ENCODE measurements around the gene GAK. TPM values are rescaled to one million over a fixed set of nuclear protein-coding genes. Genes with fewer than 3 reads are reported as not detected.

GAK gene
- polyA plus RNA-seq, 1 of the 3 experiments (the other 2 are of a cell fraction): 35.9 TPM

DNA sequence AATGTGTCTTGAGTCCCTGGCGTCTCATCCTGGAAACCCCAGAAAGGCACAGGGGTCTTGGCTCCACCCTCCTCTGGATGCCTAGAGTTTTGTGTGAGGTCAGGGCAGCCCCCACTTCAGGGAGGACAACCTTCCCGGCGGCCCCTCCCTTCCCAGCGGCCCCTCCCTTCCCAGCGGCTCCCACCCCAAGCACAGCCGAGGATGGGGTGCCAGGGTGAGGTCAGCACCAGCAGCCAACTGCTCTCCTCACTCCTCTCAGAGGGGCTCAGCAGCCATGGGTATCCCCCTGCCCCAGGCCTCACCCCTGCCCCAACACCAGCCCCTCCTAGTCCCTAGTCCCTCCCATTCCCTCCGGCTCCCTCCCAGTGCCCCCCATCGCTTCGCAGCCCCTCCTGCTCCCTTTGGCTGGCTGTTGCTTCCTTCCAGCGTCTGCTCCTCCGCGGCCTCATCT is 23.8 kb upstream of the GAK start:
- H4K20me1 ChIP-seq (ENCODE audit: insufficient read depth): no peaks in the 10 kb centered on the region
- 87% methylated on average over 9 of the region's 12 CpGs for WGBS (ENCODE audit: low lambda C conversion rate)
- H3K9ac ChIP-seq: no peak overlapping the region
- POLR2A ChIA-PET: no interaction called here
- CTCF ChIA-PET: no interaction called here
- peak; percentile 29 for DNase-seq
- H3F3A ChIP-seq (replicated peaks; ENCODE audit: insufficient read depth): no peaks in the 10 kb centered on the region
- no peak overlapping the region for H3K4me3 ChIP-seq (ENCODE audit: low read depth in 2 of 2, low read length in 1 of 2)
- H3K79me2 ChIP-seq (ENCODE audit: insufficient read depth): no peaks in the 10 kb centered on the region
- no peak overlapping the region for H2AFZ ChIP-seq (ENCODE audit: low read depth)
- H3K9me3 ChIP-seq: no peaks in the 10 kb centered on the region
- H3K36me3 ChIP-seq (replicated peaks in 1 of 2; ENCODE audit: control insufficient read depth in 1 of 2, insufficient read depth in 2 of 2, low read length in 1 of 2): peaks cover 0 to 23% of the 10 kb centered on the region in 2 experiments
- TF ChIP-seq MEF2A (IDR thresholded peaks at IDR 0.05; ENCODE audit: borderline replicate concordance, low read depth) (no peak), NFIC (IDR thresholded peaks at IDR 0.05; ENCODE audit: borderline replicate concordance) (no peak), EP300 (IDR thresholded peaks at IDR 0.05; ENCODE audit: borderline replicate concordance in 1 of 2, low read depth in 1 of 2, low read length in 1 of 2) (no peak), FOXM1 (IDR thresholded peaks at IDR 0.05; ENCODE audit: low read depth) (no peak), FOSL2 (IDR thresholded peaks at IDR 0.05; ENCODE audit: borderline replicate concordance, low read depth) (no peak), EZH2phosphoT487 (IDR thresholded peaks at IDR 0.05; ENCODE audit: borderline replicate concordance, low read depth) (no peak), POLR2AphosphoS5 (IDR thresholded peaks at IDR 0.05; ENCODE audit: low read depth, low read length) (no peak), SIN3A (IDR thresholded peaks at IDR 0.05; ENCODE audit: borderline replicate concordance, low read depth, low read length) (no peak), REST (IDR thresholded peaks at IDR 0.05; ENCODE audit: low read depth, low read length) (no peak), IRF3 (IDR thresholded peaks at IDR 0.05; ENCODE audit: low read depth, low read length) (no peak), RAD21 (IDR thresholded peaks at IDR 0.05; ENCODE audit: low read length) (no peak), YY1 (IDR thresholded peaks at IDR 0.05; ENCODE audit: low read depth) (no peak), ZBTB33 (IDR thresholded peaks at IDR 0.05; ENCODE audit: borderline replicate concordance, low read depth) (no peak), CTCF (IDR thresholded peaks at IDR 0.05) (no peak), TAF1 (IDR thresholded peaks at IDR 0.05; ENCODE audit: borderline replicate concordance, low read depth, low read length) (no peak), TCF12 (IDR thresholded peaks at IDR 0.05) (no peak), GABPA (IDR thresholded peaks at IDR 0.05; ENCODE audit: low read depth) (no peak), RXRA (IDR thresholded peaks at IDR 0.05; ENCODE audit: borderline replicate concordance, low read depth) (no peak)
- TF ChIP-seq, protein P1, sequence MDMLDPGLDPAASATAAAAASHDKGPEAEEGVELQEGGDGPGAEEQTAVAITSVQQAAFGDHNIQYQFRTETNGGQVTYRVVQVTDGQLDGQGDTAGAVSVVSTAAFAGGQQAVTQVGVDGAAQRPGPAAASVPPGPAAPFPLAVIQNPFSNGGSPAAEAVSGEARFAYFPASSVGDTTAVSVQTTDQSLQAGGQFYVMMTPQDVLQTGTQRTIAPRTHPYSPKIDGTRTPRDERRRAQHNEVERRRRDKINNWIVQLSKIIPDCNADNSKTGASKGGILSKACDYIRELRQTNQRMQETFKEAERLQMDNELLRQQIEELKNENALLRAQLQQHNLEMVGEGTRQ (IDR thresholded peaks at IDR 0.05; ENCODE audit: borderline replicate concordance, low read depth, low read length): no peak
- H3K27me3 ChIP-seq (ENCODE audit: insufficient read depth): no peaks in the 10 kb centered on the region
- H3K27ac ChIP-seq (ENCODE audit: low read depth in 2 of 2, low read length in 1 of 2): no peak overlapping the region
- no peaks in the 10 kb centered on the region for H3K9me2 ChIP-seq
- no peaks in the 10 kb centered on the region for H3K4me1 ChIP-seq (ENCODE audit: control insufficient read depth in 1 of 2, insufficient read depth in 2 of 2, low read depth in 1 of 2, low read length in 1 of 2)
- no peak overlapping the region for H3K4me2 ChIP-seq

Data from SK-N-SH (cell line).